Hematopoietic multipotent progenitor cell treated with erythropoietin and hydrocortisone succinate and interleukin-3 and kit ligand, for 6 days (in vitro differentiated cells): ENCODE measurements around the gene EXTL2.
"Not testable (repeated sequence)": the region's sequence is repeated elsewhere in the genome, so short reads cannot be mapped to it uniquely, and the experiment has no call there.

Experiments used
- DNase-seq: peaks from one replicate; pipeline ENCODE4 v3.0.0-alpha.2; 2015

The EXTL2 gene

DNA sequence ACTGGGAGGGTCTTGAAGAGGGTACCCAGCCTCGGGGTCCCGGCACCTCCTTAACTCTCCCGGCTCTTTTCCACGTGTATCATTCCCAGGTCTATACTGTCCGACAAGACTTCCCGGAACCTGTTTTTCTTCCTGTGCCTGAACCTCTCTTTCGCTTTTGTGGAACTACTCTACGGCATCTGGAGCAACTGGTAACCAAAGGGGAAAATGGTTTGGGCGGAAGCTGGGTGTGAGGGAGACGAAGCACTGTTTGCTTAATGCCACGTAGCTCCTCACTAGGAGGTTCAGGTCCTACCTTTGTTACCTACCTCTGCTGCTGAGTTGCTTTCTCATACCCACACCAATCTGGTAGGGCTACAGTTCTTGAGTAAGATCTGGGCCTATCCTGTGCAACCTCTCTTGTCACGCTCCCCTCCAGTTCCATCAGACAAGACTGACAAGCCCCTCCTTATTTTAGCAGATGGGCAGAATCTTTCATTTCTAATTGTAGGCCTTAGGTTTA, 1.9 kb upstream of the EXTL2 start:
- peak; percentile 87 for DNase-seq

DNA sequence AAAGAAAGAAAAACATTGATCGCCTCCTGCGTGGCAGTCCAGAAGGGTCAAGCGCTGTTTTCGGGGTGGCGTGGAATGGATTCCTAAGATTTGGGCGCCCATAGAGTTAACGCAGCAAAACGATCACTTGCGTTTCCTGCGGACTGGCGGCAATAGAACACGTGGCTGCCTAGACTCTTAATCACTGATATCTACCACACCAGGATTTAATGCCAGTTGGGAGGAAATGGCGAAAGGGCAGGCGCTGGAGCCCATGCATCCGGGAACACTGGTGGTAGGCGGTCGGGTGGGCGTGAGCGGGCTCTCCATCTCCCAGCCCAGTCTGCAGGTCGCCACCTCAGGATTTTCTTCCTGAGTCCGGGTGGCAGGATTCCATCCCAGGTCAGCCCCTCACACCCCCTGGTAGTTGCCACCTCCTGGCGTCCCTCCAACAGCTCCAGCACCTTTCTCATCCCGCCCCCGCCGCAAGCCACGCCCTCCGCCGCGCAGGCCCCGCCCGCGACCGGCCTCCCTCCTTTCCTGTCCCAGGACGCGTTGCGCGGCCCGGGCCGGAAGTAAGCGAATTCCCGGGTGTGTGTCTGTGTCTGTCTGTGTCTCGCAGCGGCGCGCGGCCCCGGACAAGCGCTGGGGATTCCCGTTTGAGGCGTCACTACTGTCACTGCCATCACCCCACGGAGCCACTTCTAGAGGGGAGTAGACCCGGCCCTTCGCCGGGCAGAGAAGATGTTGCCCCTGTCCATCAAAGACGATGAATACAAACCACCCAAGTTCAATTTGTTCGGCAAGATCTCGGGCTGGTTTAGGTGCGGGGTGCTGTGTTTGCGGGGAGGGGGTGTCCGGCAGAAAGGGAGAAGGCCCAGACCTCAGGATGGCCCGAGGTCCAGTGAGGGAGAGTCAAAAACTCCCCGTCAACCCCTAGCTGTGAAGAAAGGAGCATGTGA, 1.2 kb upstream of the EXTL2 start, which contains the start of gene SLC30A7:
Gene SLC30A7 (plus strand): TSS at position 551 of the 941 bp plus-strand sequence. CDS start 173 bp downstream, at position 724.
- DNase-seq: peak; percentile 95

DNA sequence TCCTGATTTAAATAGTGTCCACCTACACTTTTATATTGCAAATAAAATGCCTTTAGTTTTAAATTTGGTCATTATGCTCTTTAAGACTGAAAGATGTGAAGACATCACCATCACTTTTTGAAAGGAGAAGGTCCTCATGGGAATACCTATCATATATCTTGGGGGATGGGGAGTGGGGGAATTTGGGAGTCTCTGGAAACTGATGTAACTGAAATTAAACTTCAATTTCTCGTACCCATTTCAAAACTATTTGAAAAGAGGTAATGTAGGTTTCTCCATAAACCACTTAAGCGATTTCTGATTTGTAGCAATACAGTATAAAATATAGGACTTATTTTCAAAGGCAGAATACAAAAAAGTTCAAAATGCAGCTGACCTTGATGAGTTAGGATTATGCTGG, 924 bp downstream of the EXTL2 start:
- DNase-seq: no peak

DNA sequence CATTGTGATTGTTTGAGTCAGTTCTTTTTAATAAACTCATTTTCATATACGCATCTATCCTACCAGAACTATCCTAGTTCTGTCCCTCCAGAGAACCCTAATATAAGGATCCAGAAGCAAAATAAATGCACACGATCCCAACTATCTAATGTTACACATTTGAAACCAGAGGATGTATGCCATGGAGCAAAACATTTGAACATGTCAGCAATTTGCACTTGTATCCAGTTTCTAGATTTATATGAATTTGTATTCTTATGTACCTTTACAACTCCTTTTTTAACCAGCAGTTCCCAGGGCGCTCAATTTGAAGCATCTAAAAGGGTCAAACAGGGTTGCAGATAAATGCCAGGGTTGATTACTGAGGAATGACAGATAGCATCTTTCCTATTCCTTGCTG, 2.1 kb downstream of the EXTL2 start:
- DNase-seq: no peak

DNA sequence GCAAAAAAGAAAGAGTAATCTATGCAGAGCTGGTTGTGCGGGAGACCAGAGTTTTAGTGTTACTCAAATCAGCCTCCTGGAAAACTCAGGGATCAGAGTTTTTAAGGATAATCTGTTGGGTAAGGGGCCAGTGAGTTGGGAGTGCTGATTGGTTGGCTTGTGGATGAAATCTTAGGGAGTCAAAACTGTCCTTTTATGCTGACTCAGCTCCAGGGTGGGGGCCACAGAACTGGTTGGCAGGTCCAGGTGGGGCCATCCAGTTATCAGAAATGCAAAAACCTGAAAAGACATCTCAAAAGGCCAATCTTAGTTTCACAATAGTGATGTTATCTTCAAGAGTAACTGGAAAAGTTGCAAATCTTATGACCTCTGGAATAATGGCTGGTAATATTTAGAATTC, 3.3 kb downstream of the EXTL2 start:
- no peak for DNase-seq

DNA sequence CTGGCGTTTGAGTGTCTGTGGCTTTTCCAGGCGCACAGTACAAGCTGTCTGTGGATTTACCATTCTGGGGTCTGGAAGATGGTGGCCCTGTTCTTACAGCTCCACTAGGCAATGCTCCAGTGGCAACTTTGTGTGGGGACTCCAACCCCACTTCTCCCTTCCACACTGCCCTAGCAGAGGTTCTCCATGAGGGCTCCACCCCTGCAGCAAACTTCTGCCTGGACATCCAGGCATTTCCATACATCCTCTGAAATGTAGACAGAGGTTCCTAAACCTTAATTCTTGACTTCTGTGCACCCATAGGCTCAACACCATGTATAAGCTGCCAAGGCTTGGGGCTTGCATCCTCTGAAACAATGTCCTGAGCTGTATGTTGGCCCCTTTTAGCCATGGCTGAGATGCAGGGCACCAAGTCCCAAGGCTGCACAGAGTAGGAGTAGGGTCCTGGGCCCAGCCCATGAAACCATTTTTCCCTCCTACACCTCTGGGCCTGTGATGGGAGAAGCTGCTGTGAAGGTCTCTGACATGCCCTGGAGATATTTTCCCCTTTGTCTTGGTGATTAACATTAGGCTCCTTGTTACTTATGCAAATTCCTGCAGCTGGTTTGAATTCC, 4.7 kb downstream of the EXTL2 start:
- DNase-seq: not testable (repeated sequence)

DNA sequence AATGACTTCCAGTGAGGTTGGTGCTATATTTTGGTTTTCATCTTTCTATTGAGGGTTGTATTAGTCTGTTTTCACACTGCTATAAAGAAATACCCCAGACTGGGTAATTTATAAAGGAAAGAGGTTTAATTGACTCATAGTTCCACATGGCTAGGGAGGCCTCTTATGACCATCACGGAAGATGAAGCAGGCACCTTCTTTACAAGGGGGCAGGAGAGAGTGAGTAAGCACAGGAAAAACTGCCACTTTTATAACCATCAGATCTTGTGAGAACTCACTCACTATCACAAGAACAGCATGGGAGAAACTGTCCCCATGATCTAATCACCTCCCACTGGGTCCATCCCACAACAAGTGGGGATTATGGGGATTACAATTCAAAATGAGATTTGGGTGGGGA, 5.6 kb downstream of the EXTL2 start:
- not testable (repeated sequence) for DNase-seq

DNA sequence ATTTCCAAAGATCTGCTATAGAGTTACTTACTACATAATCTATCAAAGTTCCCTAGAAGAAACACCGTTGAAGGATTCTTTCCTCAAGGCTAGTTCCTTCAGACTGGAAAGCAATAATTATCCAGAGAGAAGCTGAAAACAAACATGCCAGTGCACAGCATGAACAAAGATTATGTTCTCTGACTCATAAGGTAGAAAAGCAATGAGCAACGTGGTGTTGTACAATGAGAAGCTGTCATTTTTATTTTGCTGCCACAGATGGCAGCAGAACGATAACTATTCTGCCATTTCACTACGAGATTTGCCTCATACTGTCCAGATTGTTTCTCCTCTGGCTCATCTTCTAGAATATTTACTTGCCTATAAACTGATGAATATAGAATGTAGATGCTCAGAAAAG, 10.7 kb downstream of the EXTL2 start:
- DNase-seq: peak; percentile 20

DNA sequence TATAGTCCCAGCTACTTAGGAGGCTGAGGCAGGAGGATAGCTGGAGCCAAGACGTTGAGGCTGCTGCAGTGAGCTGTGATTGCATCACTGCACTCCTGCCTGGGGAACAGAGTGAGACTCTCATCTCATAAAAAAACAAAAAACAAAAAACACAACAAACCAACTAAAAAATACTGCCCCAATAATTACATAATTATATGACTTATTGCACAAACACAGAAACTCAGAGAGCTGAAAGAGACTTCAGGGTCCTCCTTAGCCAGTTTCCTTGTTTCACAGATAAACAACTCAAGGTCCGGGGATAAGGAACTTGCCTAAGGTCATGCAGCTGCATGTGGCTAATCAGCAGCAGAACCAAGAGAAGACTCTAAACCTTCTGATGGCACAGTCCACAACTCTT, 11.9 kb downstream of the EXTL2 start:
- peak; percentile 63 for DNase-seq

DNA sequence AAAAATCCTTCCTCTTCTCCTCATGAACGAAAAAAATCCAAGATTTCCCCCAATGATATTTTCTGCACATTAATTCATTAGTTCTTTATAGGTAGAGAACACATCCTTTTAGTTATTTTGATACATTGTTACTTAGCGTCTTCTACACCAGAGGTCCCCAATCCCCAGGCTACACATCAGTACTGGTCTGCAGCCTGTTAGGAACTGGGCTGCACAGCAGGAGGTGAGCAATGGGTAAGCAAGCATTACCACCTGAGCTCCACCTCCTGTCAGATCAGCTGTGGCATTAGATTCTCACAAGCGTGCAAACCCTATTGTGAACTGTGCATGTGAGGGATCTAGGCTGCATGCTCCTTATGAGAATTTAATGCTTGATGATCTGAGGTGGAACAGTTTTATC, 13.0 kb downstream of the EXTL2 start:
- no peak for DNase-seq

DNA sequence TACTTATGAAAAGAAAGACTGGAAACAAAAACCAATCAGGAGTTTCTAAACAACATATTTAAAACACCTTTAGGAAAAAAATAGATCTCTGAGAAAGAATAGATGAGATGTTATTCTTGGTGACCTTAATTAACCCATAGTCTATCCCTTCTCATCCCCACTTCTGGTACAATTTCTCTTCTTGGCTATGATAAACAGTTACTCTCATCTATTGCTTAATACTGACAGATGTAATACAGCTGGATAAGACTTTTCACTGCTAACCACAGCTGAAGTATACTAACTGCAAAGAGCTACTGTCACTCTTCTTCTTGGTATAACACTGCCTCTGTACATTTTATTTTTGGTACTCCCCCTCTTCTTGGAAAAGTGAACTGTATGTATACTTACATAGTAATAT, 15.2 kb downstream of the EXTL2 start:
- no peak for DNase-seq

DNA sequence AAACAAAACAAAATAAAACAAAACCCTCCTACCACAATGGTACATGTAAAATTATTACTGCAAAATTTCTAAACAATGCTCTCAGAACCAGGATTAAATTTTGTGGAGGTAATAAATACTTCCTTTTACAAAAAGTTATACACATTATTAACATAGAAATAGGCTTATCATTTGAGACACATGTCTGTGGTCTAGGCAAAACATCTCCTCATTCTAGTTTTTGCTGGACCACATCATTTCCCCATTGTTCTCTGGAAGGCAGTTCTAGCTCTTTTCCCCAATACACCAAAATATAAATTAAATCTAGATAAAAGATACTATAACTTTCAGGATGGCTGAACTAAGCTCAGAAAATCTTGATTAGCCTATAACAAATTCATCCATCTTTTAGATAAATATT, 18.4 kb downstream of the EXTL2 start:
- DNase-seq: peak; percentile 17

DNA sequence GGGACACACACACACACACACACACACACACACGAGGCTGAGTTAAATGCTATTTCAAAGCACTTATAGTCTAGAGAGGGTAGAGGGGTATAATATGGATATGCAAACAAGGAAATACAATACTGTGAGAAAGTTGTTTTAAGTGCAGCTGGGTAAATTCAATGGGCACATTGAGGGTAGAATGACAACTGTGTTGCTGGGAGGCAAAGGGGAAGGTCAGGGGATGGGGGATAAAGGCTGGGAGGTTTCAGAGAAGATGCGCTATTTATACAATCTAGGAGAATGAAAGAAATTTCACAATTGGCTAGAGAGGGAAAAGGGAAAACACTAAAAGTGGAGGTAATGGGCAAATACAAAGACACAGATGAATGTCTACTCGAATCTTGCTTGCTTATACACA, 19.4 kb downstream of the EXTL2 start:
- DNase-seq: no peak

DNA sequence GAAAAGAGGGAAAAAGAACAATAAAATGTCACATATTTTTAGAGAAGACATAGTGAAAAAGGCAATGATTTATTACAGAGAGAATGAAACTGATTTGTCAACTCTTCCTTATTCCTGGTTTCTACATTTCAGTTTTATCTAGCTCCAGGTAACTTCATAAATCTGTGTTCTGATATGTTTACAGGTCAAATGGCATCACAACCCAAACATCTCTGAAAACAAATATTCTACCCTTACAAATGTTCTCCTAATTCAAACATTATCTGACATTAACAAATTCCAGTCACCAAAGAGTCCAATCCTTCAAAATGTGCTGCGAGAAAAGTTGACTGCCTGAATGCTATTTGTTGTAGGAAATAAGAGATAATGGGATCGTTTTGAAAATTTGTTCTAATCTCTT, 20.2 kb downstream of the EXTL2 start:
- DNase-seq: no peak

DNA sequence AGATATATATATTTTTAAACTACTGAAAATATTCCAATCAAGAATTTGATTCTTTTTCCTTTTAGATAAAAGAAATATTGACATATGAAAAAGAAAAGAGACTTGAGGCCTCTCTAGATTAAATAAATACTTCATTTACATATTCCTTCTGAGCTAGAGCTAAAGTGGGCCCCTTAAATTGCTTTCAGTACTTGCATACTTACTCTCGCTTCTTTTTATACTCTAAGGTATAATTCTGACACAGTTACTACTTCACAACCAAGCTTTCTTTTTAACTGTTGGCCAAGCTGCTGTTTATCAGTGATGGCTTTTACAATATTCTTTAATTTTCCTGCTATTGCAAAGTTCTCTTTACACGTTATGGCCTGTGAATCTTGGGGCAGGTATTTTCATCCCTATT, 24.6 kb downstream of the EXTL2 start:
- DNase-seq: no peak

DNA sequence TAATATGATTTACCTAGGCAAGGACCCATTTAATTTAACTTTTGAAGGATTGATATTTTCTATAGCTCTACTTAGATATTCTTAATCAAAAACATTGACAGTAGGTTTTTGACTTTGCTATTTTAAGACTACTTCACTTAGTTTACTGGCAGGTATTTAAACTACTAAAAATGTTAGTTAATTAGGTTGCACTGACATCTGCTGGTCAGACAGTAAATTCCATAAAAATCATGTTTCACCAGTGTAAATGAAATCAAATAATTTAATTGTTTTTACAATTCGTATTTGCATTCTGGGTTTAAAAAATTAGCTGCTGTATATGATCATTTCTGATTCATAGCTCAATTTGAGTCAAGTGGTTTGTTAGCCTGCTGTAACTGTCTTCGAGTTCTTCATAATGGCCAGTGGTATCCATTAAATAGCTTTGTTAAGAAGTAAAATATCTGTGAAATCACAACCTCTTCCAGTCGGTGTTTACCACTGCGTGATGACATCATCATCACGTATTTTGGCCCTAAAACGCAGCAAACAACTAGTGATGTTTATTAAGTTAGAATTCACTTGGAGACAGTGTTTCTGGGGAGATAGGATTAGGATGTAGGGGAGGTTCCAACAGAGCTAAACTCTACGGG, 26.2 kb downstream of the EXTL2 start:
- peak; percentile 71 for DNase-seq

DNA sequence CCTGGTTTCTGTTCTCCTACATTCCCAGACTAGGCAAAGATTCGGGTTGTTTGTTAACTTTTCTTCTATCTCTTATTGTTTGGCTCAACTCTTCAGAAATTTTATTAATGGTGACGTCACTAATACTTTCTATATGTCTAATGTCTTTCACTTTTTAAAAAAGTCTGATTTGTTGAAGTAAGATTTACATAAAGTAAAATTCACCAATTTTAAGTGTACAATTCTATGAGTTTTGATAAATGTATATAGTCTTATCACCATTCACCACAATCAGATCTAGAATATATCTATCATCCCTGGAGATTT, 27.8 kb downstream of the EXTL2 start:
- no peak for DNase-seq

DNA sequence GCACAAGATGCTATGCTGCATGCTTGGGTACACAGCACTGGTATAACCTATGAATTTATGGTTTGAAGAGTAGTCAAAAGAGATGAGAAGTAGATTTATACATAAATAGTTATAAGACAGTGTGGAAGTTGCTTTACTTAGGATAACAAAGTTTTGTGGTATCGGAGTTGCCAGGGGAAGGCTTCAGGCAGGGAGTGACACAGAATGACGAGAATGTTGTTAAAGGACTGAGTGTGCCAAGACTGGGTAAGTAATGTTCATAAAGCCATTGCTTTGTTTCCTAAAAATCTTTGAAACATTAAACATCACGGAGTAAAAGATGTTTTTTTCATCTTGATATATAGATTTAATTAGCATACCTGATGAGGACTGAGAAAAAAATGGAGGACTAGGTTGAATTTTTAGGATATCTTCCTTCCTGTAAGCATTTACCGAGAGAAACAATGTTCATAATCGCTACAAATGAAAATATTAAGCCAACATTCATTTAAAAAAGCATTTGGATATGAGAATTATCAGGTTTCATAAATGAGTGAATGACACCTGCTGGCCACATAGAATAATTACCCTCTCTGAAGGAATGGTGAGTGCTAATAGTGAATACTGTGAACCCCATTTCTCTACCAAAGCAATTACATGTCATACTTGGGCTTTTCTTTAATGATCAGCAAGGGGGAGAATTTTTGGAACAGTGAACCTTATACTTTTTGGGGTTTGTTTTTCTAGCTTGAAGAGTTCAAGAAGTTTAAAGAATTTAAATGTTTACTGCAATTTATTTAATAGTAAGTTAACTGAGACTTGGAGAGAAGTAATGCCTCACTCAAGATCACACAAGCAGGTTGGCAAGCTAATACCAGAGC, 28.4 kb downstream of the EXTL2 start:
- DNase-seq: peak; percentile 88

DNA sequence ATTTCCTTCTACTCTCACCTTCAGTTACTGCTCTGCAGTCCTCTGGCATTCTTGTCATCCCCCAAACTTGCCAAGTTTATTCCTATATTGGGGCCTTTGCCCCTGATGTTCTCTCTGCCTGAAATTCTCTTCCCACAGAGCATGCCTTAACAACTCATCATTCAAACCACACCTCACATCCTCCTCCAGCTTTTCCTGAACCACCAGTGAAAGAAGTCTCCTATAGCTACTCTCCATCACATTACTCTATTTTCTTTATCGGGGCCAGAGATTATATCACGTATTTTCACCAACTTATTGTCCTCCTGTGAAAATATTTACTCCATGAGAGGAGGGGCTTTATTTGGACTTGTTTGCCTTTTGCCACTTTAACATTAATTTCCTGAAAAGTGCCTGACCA, 32.1 kb downstream of the EXTL2 start:
- DNase-seq: no peak

DNA sequence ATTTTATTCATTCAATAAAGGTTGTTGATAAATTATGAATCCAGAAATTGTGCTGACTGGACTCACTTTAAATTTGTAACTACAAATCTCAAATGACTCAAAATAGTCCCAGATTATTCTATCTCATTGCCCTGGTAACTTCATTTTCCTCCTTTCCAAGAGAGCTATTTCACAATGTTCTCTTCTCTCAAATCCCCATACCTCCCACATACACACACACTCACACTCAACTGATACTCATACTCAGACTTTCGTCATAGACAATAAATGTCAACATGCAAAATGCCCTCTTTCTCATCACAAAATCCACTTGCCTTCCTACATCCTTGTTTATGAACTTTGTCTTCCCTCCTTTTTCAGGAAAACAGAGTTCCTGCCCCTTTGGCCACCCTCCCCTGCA, 33.3 kb downstream of the EXTL2 start:
- no peak for DNase-seq

DNA sequence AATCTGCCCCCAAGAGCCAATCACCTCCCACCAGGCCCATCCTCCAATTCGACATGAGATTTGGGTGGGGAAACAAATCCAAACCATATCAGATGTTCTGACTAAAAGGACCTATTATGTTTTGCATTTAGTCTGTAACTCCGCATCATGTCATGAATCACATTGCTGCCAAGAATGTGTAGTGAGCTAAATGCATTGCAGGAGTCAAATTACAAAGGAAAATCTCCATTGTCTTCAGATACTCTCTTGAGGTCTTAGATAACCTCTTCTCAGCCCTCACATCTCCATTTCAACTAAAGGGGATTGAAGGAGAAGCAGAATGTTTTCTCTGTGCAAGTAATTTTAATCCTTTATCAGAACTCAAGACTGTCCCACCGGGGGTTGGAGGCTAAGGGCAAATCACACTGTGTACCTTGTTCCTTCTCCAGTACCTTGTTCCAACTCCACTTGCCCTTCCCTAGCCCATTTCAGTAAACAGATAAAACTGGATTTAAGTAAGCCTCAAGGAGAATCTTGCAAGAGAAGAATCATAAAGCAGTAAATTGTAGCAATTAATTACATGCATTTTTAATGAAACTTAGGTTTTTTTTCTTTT, 34.1 kb downstream of the EXTL2 start:
- DNase-seq: no peak

DNA sequence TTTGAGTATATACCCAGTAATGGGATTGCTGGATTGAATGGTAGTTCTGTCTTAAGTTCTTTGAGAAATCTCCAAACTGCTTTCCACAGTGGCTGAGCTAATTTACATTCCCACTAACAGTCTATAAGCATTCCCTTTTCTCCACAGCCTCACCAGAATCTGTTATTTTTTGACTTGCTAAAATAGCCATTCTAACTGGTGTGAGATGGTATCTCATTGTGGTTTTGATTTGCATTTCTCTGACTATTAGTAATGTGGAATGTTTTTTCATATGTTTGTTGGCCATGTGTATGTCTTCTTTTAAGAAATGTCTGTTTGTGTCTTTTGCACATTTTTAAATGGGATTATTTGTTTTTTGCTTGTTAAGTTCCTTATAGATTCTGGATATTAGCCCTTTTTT, 39.5 kb downstream of the EXTL2 start:
- DNase-seq: not testable (repeated sequence)
